HG02870 (cell line): ENCODE results near the gene CDHR1.

Source experiments
- ATAC-seq: cut with Tn5 transposase; IDR thresholded peaks from one replicate; pipeline ENCODE4 v1.9.1; 2021; ENCODE audit warnings: mild to moderate bottlenecking, moderate library complexity; ENCODE audit not compliant: unreplicated experiment

Gene CDHR1

GRCh38 chr10:84198206-84198915, 4.0 kb downstream of the CDHR1 start:
- ATAC-seq, result no peak

- ATAC-seq, result no peak
Measured at GRCh38 chr10:84200537-84201243, 6.4 kb downstream of the CDHR1 start.

DNA sequence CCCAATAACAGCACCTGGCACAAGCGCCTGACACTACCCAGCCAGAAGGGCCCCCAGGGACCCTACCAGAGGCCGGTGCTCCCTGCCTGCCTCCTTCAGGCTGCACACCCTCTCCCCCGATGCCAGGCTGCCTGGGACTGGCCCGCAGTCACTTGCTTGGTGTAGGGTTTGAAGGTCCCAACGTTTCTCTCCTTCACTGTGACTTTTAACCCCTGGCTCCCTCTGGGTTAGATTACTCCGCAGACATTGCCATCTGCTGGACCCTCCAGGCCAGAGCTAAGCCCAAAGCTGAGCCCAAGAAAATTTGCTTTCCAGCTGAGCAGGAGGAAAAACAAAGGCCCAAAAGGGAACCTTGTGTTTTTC, 6.9 kb downstream of the CDHR1 start:
- no peak for ATAC-seq

DNA sequence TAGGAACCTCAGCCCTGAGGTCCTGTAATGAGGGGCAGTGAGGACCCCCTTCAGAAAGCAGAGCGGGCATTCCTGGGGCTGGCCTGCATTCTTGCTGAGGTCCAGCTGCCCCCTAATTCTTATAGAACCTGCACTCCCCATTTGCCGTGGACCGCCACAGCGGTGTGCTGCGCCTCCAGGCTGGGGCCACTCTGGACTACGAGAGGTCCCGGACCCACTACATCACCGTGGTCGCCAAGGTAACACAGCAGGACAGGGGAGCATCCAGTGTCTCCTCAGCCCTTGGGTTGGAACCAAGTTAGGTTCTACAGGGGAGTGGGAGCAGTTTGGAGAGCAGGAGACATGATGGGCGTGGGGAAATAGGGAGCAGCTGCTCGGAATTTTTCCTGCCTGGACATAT, 7.3 kb downstream of the CDHR1 start:
- no peak for ATAC-seq

DNA sequence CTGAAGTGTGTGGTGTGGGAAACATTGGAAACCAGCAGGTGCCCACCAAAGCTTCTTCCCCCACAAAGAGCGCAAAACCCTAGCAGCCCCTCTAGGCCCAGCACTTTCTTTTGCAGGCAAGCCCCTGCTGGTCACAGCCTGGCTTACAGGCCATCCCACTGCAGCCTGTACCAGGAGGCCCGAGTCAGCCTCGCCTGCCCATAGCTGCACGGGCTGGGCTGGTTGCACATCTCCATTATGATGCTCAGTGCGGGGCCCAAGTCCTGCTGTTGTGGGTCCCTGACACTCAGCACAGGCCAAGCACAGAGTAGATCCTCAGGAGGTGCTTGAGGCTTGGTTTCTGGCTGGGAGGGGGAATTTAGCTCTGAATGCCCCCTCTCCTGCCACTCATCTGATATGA, 8.0 kb downstream of the CDHR1 start:
- ATAC-seq, result no peak

- peak; percentile 59 for ATAC-seq
Measured at GRCh38 chr10:84204122-84204521, 9.8 kb downstream of the CDHR1 start.

- ATAC-seq, result no peak
Measured at GRCh38 chr10:84204610-84205009, 10.3 kb downstream of the CDHR1 start.

DNA sequence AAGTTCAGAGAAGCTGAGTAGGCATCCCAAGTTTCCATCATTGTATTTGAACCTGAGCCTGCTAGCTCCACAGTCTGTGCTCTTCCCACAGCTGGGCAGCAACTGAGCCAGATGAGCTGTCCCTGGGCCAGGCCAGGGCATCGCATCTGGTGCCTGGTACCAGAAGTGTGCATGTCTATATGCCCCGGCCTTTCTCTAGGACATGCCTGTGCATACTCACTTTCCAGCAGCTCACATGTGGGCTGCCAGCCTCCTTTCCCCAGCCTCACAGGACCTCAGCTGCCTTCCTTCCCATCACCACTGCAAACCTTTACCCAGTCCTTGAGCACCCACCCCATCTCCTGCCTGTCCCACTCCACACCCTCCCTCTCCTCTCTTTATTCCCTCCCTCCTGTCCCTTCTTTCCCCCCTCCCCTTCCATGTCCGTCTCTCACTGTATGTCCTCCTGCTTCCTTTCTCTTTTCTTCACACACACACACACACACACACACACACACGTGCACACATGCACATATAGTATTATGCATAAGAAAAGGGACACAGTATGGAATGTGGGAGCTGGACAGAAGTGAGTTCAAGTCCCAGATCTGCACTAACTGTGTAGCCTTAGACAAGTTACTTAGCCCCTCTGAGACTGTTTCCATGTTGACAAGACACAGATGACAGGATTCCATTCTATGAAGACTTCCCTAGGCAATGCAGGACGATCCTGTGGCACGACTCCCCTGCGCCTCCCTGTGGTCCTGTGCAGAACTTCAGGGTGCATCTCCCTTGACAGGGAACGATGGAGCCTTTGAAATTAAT, 10.9 kb downstream of the CDHR1 start:
- peak; percentile 64 for ATAC-seq

GRCh38 chr10:84205853-84206525, 11.7 kb downstream of the CDHR1 start:
- no peak for ATAC-seq

DNA sequence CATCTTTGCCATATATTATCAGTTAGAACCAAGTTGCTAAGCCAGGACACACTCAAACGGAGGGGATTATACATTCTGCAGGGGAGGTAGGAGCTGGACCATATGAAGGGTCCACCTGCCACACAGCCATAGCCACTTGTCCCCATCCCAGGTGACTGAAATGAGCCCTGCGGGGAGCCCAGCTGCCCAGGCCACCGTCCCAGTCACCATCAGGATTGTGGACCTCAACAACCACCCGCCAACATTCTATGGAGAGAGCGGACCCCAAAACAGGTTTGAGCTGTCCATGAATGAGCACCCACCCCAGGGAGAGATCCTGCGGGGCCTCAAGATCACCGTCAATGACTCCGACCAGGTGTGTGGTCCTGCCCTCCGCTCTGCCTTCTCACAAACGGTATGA, 13.7 kb downstream of the CDHR1 start:
- ATAC-seq, result no peak

DNA sequence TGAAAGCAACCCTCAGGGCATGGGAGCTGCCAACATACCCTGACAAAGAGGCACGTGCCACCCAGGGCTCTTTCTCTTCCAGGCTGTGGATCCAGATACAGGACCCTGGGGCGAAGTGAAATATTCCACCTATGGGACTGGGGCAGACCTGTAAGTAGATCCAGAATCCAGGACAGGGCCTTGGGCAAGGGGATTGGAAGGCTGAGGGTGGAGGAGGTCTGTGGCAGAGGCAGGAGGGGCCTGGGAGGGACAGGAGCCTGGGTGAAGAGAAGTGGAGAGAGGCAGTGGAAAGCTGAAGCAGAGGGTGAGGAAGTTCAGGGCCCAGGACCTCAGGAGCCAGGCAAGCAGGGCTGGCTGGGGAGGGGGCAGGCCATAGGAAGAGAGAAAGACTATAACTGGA, 17.2 kb downstream of the CDHR1 start:
- ATAC-seq, result no peak

GRCh38 chr10:84212014-84212413, 17.7 kb downstream of the CDHR1 start:
- ATAC-seq, result no peak

DNA sequence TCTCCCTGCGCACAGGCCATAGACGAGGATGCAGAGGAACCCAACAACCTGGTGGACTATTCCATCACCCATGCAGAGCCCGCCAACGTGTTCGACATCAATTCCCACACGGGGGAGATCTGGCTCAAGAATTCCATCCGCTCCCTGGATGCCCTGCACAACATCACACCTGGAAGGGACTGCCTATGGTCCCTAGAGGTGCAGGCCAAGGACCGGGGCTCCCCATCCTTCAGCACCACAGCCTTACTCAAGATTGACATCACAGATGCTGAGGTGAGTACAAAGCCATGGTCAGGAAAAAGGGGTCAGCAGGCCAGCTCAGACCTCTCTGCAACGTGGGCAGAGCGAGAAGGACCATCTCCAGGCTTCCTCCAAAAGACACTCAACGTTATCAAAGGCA, 18.7 kb downstream of the CDHR1 start:
- no peak for ATAC-seq

DNA sequence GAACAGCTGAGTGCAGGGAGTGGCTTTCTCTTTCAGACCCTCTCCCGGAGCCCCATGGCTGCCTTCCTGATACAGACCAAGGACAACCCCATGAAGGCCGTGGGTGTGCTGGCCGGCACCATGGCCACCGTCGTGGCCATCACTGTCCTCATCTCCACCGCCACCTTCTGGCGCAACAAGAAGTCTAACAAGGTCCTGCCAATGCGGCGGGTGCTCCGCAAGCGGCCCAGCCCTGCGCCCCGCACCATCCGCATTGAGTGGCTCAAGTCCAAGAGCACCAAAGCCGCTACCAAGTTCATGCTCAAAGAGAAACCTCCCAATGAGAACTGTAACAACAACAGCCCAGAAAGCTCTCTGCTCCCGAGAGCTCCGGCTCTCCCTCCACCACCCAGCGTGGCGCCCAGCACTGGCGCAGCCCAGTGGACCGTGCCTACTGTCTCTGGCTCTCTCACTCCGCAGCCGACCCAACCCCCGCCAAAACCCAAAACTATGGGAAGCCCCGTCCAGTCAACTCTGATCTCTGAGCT, 19.8 kb downstream of the CDHR1 start:
- ATAC-seq, result no peak

DNA sequence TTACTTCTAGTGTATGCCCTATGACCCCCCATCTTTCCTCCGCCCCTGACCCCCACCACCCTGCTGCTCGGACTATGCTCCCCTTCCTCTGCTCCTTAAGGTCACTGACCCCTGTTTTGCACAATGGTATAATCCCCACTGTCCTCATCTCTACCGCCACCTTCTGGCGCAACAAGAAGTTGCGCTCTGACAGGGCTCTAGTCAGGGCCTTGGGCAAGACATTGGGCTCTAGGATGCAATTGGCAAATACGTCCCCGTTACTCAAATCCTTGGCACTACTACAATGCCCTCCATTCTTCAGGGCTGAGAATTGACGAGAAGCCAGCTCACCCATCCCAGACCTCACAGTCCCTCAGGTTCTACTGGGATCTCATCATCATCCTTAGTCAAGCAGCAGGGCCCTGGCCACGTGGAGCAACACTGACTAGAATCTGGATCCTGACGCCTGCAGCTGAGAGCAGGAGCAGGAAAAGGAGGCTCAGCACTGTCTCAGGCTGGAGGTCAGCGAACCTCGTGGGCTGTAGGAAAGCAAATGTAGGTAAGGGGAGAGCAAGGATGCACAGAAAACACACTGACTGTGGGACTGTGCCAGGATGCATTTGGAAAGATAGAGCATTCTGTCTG, 20.4 kb downstream of the CDHR1 start:
- peak; percentile 86 for ATAC-seq

GRCh38 chr10:84216834-84217233, 22.5 kb downstream of the CDHR1 start:
- no peak for ATAC-seq

DNA sequence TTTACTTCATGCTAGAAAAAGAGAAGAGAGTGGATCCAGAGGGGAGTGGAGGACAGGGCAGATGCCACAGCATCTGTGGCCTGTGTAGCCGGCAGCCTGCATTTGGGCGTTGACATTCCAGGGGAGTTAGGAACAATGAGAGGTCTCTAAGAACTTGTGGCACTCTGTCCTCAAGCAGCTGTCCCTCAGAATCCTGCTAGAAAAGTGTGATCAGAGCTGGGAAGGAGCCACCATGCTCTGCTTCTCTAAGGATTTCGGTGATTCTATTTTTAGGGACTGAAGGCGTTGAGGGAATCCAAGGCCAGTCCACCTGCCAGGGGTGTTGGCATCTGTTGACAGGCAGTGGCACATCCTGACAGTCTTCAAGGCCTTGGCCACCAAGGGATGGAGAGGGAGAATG, 23.4 kb downstream of the CDHR1 start:
- no peak for ATAC-seq

- ATAC-seq, result no peak
Measured at GRCh38 chr10:84221916-84222315, 27.6 kb downstream of the CDHR1 start.

DNA sequence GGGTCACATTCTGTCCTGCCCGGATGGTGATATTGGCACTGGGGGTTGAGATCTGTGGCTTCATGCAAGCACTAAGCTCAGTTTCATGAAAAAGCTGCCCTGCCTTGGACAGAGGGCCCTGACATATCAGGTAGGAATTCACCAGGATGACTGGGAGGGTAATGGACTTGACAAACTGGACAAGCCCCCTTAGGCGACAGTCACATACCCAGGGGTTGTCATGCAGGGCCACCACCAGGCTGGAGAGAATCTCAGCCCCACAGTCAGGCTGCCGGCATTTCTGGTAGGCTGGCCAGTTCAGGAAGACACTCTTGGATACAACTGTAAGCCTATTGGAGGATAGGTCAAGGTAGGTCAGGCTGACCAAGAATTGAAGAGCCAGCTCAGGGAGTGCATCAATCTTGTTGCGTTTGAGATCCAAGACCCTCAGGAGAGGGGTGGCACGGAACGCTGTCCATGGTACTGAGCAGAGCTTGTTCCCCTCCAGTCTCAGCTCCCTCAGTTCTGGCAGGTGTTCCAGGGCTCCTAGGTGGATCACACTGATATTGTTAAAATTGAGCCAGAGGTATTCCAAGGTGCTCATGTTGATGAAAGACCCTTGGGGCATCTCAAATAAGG, 30.2 kb downstream of the CDHR1 start:
- no peak for ATAC-seq
